ENCODE results near the gene POSTN.
"Not testable (repeated sequence)": the region's sequence is repeated elsewhere in the genome, so short reads cannot be mapped to it uniquely, and the experiment has no call there.

POSTN gene

GRCh38 chr13:37597477-37598025 lies 1.0 kb downstream of the POSTN start:
- DNase-seq (ENCODE audit: low read depth): no peak

- DNase-seq (ENCODE audit: low read depth): no peak
These were observed 1.8 kb downstream of the POSTN start for GRCh38 chr13:37596805-37597204.

- DNase-seq (ENCODE audit: low read depth): no peak
These were observed 3.4 kb downstream of the POSTN start for GRCh38 chr13:37595162-37595561.

GRCh38 chr13:37594550-37594949 lies 4.0 kb downstream of the POSTN start:
- no peak for DNase-seq (ENCODE audit: low read depth)

GRCh38 chr13:37589381-37589780 lies 9.2 kb downstream of the POSTN start:
- DNase-seq (ENCODE audit: low read depth): not testable (repeated sequence)

GRCh38 chr13:37587236-37587635 lies 11.3 kb downstream of the POSTN start:
- DNase-seq (ENCODE audit: low read depth): no peak

GRCh38 chr13:37586164-37586563 lies 12.4 kb downstream of the POSTN start:
- DNase-seq (ENCODE audit: low read depth): no peak

GRCh38 chr13:37585541-37585940 lies 13.0 kb downstream of the POSTN start:
- no peak for DNase-seq (ENCODE audit: low read depth)

- DNase-seq (ENCODE audit: low read depth): no peak
These were observed 22.0 kb downstream of the POSTN start for GRCh38 chr13:37576601-37577000.

- DNase-seq (ENCODE audit: low read depth): no peak
These were observed 33.1 kb downstream of the POSTN start for GRCh38 chr13:37565425-37565824.

- DNase-seq (ENCODE audit: low read depth): no peak
These were observed 37.5 kb downstream of the POSTN start for GRCh38 chr13:37561031-37561430.

- no peak for DNase-seq (ENCODE audit: low read depth)
These were observed 38.0 kb downstream of the POSTN start for GRCh38 chr13:37560526-37560925.

- not testable (repeated sequence) for DNase-seq (ENCODE audit: low read depth)
These were observed 39.8 kb downstream of the POSTN start for GRCh38 chr13:37558766-37559165.

GRCh38 chr13:37546087-37546486 lies 52.5 kb downstream of the POSTN start:
- no peak for DNase-seq (ENCODE audit: low read depth)

- DNase-seq (ENCODE audit: low read depth): no peak
These were observed 53.6 kb downstream of the POSTN start for GRCh38 chr13:37544995-37545394.

- DNase-seq (ENCODE audit: low read depth): no peak
These were observed 58.5 kb downstream of the POSTN start for GRCh38 chr13:37539976-37540605.

- no peak for DNase-seq (ENCODE audit: low read depth)
These were observed 59.4 kb downstream of the POSTN start for GRCh38 chr13:37539170-37539569.

GRCh38 chr13:37535501-37535900 lies 63.1 kb downstream of the POSTN start:
- no peak for DNase-seq (ENCODE audit: low read depth)

GRCh38 chr13:37534676-37535075 lies 63.9 kb downstream of the POSTN start:
- DNase-seq (ENCODE audit: low read depth): no peak

GRCh38 chr13:37534181-37534580 lies 64.4 kb downstream of the POSTN start:
- DNase-seq (ENCODE audit: low read depth): peak; percentile 43

- DNase-seq (ENCODE audit: low read depth): peak; percentile 31
These were observed 67.5 kb downstream of the POSTN start for GRCh38 chr13:37531049-37531448.

GRCh38 chr13:37529751-37530385 lies 68.7 kb downstream of the POSTN start:
- DNase-seq (ENCODE audit: low read depth): no peak

- DNase-seq (ENCODE audit: low read depth): no peak
These were observed 71.7 kb downstream of the POSTN start for GRCh38 chr13:37526710-37527473.

Measured in HS-27A (cell line).